ENCODE results near the gene AMIGO2. TPM values are rescaled to one million over a fixed set of nuclear protein-coding genes. Genes with fewer than 3 reads are reported as not detected.
"Not testable (repeated sequence)": the region's sequence is repeated elsewhere in the genome, so short reads cannot be mapped to it uniquely, and the experiment has no call there.

AMIGO2 gene
- total RNA-seq, 5 donors from 2014 or later (not counting 1 experiment from before 2014, with no cell fraction given) = 9.6 to 15.4 (median 14.2) TPM

DNA sequence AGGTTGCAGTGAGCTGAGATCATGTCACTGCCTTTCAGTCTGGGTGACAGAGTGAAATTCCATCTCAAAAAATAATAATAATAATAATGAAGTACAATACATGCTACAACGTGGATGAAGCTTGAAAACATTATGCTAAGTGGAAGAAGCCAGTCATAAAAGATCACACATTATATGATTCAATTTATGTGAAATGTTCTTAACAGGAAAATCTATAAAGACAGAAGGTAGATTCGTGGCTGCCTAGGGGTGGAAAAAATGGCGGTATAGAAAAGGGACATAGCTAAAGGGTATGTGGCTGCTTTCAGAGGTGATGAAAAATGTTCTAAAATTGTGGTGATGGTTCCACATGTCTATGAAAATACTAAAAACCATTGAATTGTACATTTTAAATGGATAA is 41.0 kb upstream of the AMIGO2 start:
- Mint-ChIP-seq H3K27me3 (no peaks in the 10 kb centered on the region), H3K4me3 (no peak overlapping the region), H3K36me3 (peaks cover 41% of the 10 kb centered on the region), H3K4me1 (peaks cover 21 to 30% (median 22%) of the 10 kb centered on the region in 3 donors), H3K27ac (no peak overlapping the region), H3K9me3 (no peaks in the 10 kb centered on the region)
- Histone ChIP-seq H3K27me3 (replicated peaks in 1 of 2; ENCODE audit: control insufficient read depth in 2 of 2, extremely low read depth in 1 of 2, insufficient read depth in 2 of 2, low read length in 1 of 2) (no peaks in the 10 kb centered on the region), H3K4me1 (ENCODE audit: control insufficient read depth in 1 of 2, extremely low read depth in 1 of 2, insufficient read depth in 2 of 2, low read length in 2 of 2) (no peaks in the 10 kb centered on the region), H3K9me3 (no peaks in the 10 kb centered on the region), H3K4me3 (ENCODE audit: control insufficient read depth in 1 of 2, extremely low read depth in 1 of 2, low read length in 1 of 2) (no peak overlapping the region), H3K27ac (ENCODE audit: low read length) (no peak overlapping the region), H3K36me3 (ENCODE audit: control insufficient read depth in 2 of 2, extremely low read depth in 1 of 2, insufficient read depth in 1 of 2, low read length in 1 of 2) (no peaks in the 10 kb centered on the region)
- DNase-seq = no peak
- WGBS (ENCODE audit: insufficient coverage) = 58% methylated on average over 2 of the region's 3 CpGs
- no peak for ATAC-seq (replicated peaks in 1 of 4)
- CTCF ChIA-PET = interaction anchor here in 1 of 2 donors (1.0 kb wide), 1 partner anchor 49 kb away, joined by 4 read pairs; no protein-coding TSS in a partner anchor
- POLR2A ChIA-PET = no interaction called here

DNA sequence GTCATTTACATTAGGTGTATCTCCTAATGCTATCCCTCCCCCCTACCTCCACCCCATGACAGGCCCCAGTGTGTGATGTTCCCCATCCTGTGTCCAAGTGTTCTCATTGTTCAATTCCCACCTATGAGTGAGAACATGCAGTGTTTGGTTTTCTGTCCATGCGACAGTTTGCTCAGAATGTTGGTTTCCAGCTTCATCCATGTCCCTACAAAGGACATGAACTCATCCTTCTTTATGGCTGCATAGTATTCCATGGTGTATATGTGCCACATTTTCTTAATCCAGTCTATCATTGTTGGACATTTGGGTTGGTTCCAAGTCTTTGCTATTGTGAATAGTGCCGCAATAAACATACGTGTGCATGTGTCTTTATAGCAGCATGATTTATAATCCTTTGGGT is 37.5 kb upstream of the AMIGO2 start:
- WGBS (ENCODE audit: insufficient coverage) = no CpG with 5 or more reads among the region's 3 CpGs
- H3K27me3 Mint-ChIP-seq; DNase-seq; H3K4me3 ChIP-seq (ENCODE audit: control insufficient read depth in 1 of 2, extremely low read depth in 1 of 2, low read length in 1 of 2); H3K9me3 Mint-ChIP-seq; POLR2A ChIA-PET; H3K27ac ChIP-seq (ENCODE audit: low read length); H3K4me1 ChIP-seq (ENCODE audit: control insufficient read depth in 1 of 2, extremely low read depth in 1 of 2, insufficient read depth in 2 of 2, low read length in 2 of 2); H3K27ac Mint-ChIP-seq; H3K27me3 ChIP-seq (replicated peaks in 1 of 2; ENCODE audit: control insufficient read depth in 2 of 2, extremely low read depth in 1 of 2, insufficient read depth in 2 of 2, low read length in 1 of 2); H3K36me3 ChIP-seq (ENCODE audit: control insufficient read depth in 2 of 2, extremely low read depth in 1 of 2, insufficient read depth in 1 of 2, low read length in 1 of 2); H3K9me3 ChIP-seq; ATAC-seq (replicated peaks in 1 of 4); CTCF ChIA-PET; H3K4me3 Mint-ChIP-seq: not testable (repeated sequence)
- Mint-ChIP-seq H3K4me1 (peaks cover 8 to 21% (median 9%) of the 10 kb centered on the region in 3 donors), H3K36me3 (peaks cover 52% of the 10 kb centered on the region)

DNA sequence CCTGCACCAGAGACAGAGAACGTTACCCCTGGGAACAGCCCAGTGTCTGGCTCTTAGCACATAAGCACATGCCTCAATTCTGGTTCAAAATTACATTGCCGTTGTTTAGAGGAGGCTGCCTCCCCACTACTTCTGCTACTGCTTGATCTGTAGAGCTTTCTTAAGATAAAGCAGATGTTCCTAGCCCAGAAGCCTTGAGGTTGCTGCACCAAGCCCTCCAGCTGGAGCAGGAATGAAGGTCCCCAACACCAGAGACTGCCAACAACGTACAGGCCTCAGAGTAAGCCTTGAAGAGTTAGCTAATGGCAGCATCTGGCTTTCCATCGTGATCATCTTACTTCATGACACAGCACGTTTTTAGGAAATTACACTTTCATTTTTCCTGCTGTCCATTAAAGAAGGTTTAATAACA is 34.7 kb upstream of the AMIGO2 start:
- no peak for DNase-seq
- H3K36me3 ChIP-seq (ENCODE audit: control insufficient read depth in 2 of 2, extremely low read depth in 1 of 2, insufficient read depth in 1 of 2, low read length in 1 of 2) = peaks cover 0 to 3% of the 10 kb centered on the region in 2 donors
- no peak overlapping the region for H3K27ac ChIP-seq (ENCODE audit: low read length)
- Mint-ChIP-seq H3K9me3 (no peaks in the 10 kb centered on the region), H3K27ac (no peak overlapping the region), H3K4me1 (peaks cover 28 to 37% (median 34%) of the 10 kb centered on the region in 3 donors), H3K4me3 (no peak overlapping the region), H3K36me3 (peaks cover 59% of the 10 kb centered on the region), H3K27me3 (no peaks in the 10 kb centered on the region)
- H3K27me3 ChIP-seq (replicated peaks in 1 of 2; ENCODE audit: control insufficient read depth in 2 of 2, extremely low read depth in 1 of 2, insufficient read depth in 2 of 2, low read length in 1 of 2) = no peaks in the 10 kb centered on the region
- POLR2A ChIA-PET = no interaction called here
- peaks cover 4 to 16% of the 10 kb centered on the region in 2 experiments for H3K4me1 ChIP-seq (ENCODE audit: control insufficient read depth in 1 of 2, extremely low read depth in 1 of 2, insufficient read depth in 2 of 2, low read length in 2 of 2)
- 94% methylated on average over 3 of the region's 5 CpGs for WGBS (ENCODE audit: insufficient coverage)
- no peaks in the 10 kb centered on the region for H3K9me3 ChIP-seq
- no peak overlapping the region for H3K4me3 ChIP-seq (ENCODE audit: control insufficient read depth in 1 of 2, extremely low read depth in 1 of 2, low read length in 1 of 2)
- ATAC-seq (replicated peaks in 1 of 4) = no peak
- CTCF ChIA-PET = no interaction called here

- Histone ChIP-seq H3K27ac (ENCODE audit: low read length) (no peak overlapping the region), H3K4me3 (ENCODE audit: control insufficient read depth in 1 of 2, extremely low read depth in 1 of 2, low read length in 1 of 2) (no peak overlapping the region), H3K27me3 (replicated peaks in 1 of 2; ENCODE audit: control insufficient read depth in 2 of 2, extremely low read depth in 1 of 2, insufficient read depth in 2 of 2, low read length in 1 of 2) (no peaks in the 10 kb centered on the region), H3K9me3 (no peaks in the 10 kb centered on the region), H3K4me1 (ENCODE audit: control insufficient read depth in 1 of 2, extremely low read depth in 1 of 2, insufficient read depth in 2 of 2, low read length in 2 of 2) (peaks cover 4 to 16% of the 10 kb centered on the region in 2 experiments), H3K36me3 (ENCODE audit: control insufficient read depth in 2 of 2, extremely low read depth in 1 of 2, insufficient read depth in 1 of 2, low read length in 1 of 2) (peaks cover 0 to 6% of the 10 kb centered on the region in 2 donors)
- no peak for ATAC-seq (replicated peaks in 1 of 4)
- DNase-seq = no peak
- WGBS (ENCODE audit: insufficient coverage) = 60% methylated on average over 2 of the region's 2 CpGs
- Mint-ChIP-seq H3K27me3 (no peaks in the 10 kb centered on the region), H3K4me3 (no peak overlapping the region), H3K4me1 (peaks cover 30 to 36% (median 34%) of the 10 kb centered on the region in 3 donors), H3K36me3 (peaks cover 61% of the 10 kb centered on the region), H3K9me3 (no peaks in the 10 kb centered on the region), H3K27ac (no peak overlapping the region)
- ChIA-PET POLR2A (no interaction called here), CTCF (no interaction called here)
Measured at GRCh38 chr12:47112679-47113078, 32.9 kb upstream of the AMIGO2 start.

DNA sequence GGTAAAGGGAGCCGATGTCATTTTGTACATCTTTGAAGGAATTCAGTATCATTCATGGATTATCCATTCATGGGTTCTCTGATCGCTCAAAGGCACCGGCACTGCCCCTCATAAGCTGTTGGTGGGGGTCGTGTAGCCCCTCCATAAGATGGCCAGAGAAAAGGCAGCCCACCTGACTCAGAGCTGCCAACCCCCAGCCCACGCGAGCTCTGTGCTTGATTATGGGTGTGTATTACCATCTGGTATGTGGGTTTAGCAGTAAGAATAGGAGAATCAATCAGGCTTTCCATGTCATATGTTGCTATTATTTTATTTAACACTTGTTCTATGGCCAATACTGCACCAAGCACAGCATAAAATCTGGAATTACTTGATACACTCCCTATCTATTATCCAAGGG is 32.1 kb upstream of the AMIGO2 start:
- H3K36me3 ChIP-seq (ENCODE audit: control insufficient read depth in 2 of 2, extremely low read depth in 1 of 2, insufficient read depth in 1 of 2, low read length in 1 of 2) = peaks cover 0 to 10% of the 10 kb centered on the region in 2 donors
- no peaks in the 10 kb centered on the region for H3K27me3 ChIP-seq (replicated peaks in 1 of 2; ENCODE audit: control insufficient read depth in 2 of 2, extremely low read depth in 1 of 2, insufficient read depth in 2 of 2, low read length in 1 of 2)
- H3K27ac Mint-ChIP-seq = peak overlapping the region in 1 of 2 donors; percentile 71
- DNase-seq (no peak), ATAC-seq (replicated peaks in 1 of 4) (no peak)
- H3K27ac ChIP-seq (ENCODE audit: low read length) = no peak overlapping the region
- H3K4me3 Mint-ChIP-seq = peak overlapping the region in 2 of 3 donors; percentile 7 to 30
- H3K27me3 Mint-ChIP-seq = no peaks in the 10 kb centered on the region
- H3K9me3 ChIP-seq = no peaks in the 10 kb centered on the region
- peaks cover 30 to 40% (median 36%) of the 10 kb centered on the region in 3 donors for H3K4me1 Mint-ChIP-seq
- ChIA-PET POLR2A (no interaction called here), CTCF (interaction anchor here in 1 of 2 donors (0.6 kb wide), 1 partner anchor 9 kb away, joined by 3 read pairs; no protein-coding TSS in a partner anchor)
- no peaks in the 10 kb centered on the region for H3K9me3 Mint-ChIP-seq
- H3K36me3 Mint-ChIP-seq = peaks cover 64% of the 10 kb centered on the region
- H3K4me1 ChIP-seq (ENCODE audit: control insufficient read depth in 1 of 2, extremely low read depth in 1 of 2, insufficient read depth in 2 of 2, low read length in 2 of 2) = peaks cover 4 to 16% of the 10 kb centered on the region in 2 experiments
- WGBS (ENCODE audit: insufficient coverage) = 84% methylated on average over 3 of the region's 6 CpGs
- no peak overlapping the region for H3K4me3 ChIP-seq (ENCODE audit: control insufficient read depth in 1 of 2, extremely low read depth in 1 of 2, low read length in 1 of 2)

DNA sequence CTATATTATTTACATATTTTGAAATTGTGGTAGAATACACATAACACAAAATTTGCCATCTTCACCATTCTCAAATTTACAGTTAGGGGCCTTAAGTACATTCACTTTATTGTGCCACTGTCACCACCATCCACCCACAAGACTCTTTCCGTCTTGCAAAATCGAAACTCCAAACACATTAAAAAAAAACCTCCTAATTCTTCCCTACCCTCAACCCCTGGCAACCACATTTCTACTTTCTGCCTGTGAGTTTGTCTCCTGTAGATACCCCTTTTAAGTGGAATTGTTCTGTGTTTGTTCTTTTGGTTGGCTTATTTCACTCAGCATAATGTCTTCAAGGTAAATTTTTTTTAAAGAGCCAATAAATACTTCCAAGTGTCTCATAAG is 31.6 kb upstream of the AMIGO2 start:
- WGBS (ENCODE audit: insufficient coverage) = 25% methylated on average over 2 of the region's 2 CpGs
- peak in 1 of 35 experiments; percentile 23 for DNase-seq
- H3K27me3 ChIP-seq (replicated peaks in 1 of 2; ENCODE audit: control insufficient read depth in 2 of 2, extremely low read depth in 1 of 2, insufficient read depth in 2 of 2, low read length in 1 of 2) = no peaks in the 10 kb centered on the region
- H3K27ac ChIP-seq (ENCODE audit: low read length) = no peak overlapping the region
- H3K36me3 Mint-ChIP-seq = peaks cover 67% of the 10 kb centered on the region
- H3K9me3 ChIP-seq = no peaks in the 10 kb centered on the region
- H3K4me1 ChIP-seq (ENCODE audit: control insufficient read depth in 1 of 2, extremely low read depth in 1 of 2, insufficient read depth in 2 of 2, low read length in 2 of 2) = peaks cover 4 to 16% of the 10 kb centered on the region in 2 experiments
- ChIA-PET CTCF (no interaction called here), POLR2A (no interaction called here)
- H3K4me3 ChIP-seq (ENCODE audit: control insufficient read depth in 1 of 2, extremely low read depth in 1 of 2, low read length in 1 of 2) = no peak overlapping the region
- peaks cover 0 to 10% of the 10 kb centered on the region in 2 donors for H3K36me3 ChIP-seq (ENCODE audit: control insufficient read depth in 2 of 2, extremely low read depth in 1 of 2, insufficient read depth in 1 of 2, low read length in 1 of 2)
- H3K4me1 Mint-ChIP-seq = peaks cover 30 to 43% (median 36%) of the 10 kb centered on the region in 3 donors
- peak in 2 of 4 experiments; percentile 24 to 39 for ATAC-seq (replicated peaks in 1 of 4)
- H3K4me3 Mint-ChIP-seq = peak overlapping the region; percentile 7 to 30 (median 26)
- no peaks in the 10 kb centered on the region for H3K27me3 Mint-ChIP-seq
- H3K9me3 Mint-ChIP-seq = no peaks in the 10 kb centered on the region
- H3K27ac Mint-ChIP-seq = peak overlapping the region; percentile 70 to 71

Data from T-cell (primary cell).